Measurements from ENCODE around the gene CCDC148.

DNA sequence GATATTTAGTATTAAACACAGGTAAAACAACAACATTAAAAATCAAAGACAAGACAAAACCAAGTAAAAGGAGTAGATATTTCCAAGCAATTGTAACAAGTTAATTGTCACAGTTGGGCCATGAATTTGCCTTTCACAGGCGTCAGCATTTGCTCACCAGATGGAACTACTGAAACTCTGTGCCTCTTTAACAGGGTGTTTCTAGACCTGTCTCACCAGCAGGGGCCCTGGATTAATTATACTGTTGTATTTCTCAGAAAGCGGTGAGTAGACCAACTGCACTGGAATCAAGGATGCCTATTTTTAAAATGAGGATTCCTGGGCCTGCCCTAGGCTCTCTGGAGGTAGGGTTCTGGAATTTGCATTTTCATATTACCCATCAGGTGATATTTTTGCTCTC, 262.3 kb downstream of the CCDC148 start:
- TF ChIP-seq, protein P1, sequence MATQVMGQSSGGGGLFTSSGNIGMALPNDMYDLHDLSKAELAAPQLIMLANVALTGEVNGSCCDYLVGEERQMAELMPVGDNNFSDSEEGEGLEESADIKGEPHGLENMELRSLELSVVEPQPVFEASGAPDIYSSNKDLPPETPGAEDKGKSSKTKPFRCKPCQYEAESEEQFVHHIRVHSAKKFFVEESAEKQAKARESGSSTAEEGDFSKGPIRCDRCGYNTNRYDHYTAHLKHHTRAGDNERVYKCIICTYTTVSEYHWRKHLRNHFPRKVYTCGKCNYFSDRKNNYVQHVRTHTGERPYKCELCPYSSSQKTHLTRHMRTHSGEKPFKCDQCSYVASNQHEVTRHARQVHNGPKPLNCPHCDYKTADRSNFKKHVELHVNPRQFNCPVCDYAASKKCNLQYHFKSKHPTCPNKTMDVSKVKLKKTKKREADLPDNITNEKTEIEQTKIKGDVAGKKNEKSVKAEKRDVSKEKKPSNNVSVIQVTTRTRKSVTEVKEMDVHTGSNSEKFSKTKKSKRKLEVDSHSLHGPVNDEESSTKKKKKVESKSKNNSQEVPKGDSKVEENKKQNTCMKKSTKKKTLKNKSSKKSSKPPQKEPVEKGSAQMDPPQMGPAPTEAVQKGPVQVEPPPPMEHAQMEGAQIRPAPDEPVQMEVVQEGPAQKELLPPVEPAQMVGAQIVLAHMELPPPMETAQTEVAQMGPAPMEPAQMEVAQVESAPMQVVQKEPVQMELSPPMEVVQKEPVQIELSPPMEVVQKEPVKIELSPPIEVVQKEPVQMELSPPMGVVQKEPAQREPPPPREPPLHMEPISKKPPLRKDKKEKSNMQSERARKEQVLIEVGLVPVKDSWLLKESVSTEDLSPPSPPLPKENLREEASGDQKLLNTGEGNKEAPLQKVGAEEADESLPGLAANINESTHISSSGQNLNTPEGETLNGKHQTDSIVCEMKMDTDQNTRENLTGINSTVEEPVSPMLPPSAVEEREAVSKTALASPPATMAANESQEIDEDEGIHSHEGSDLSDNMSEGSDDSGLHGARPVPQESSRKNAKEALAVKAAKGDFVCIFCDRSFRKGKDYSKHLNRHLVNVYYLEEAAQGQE (IDR thresholded peaks at IDR 0.05), result no peak
- TF ChIP-seq, protein P2, sequence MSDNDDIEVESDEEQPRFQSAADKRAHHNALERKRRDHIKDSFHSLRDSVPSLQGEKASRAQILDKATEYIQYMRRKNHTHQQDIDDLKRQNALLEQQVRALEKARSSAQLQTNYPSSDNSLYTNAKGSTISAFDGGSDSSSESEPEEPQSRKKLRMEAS (IDR thresholded peaks at IDR 0.05), result no peak
- TF ChIP-seq TAF1 (conservative IDR thresholded peaks at IDR 0.05) (no peak), RXRA (IDR thresholded peaks at IDR 0.05) (no peak), HNF4A (conservative IDR thresholded peaks at IDR 0.05) (no peak), RAD21 (IDR thresholded peaks at IDR 0.05) (no peak), GABPA (IDR thresholded peaks at IDR 0.05 in 1 of 2, conservative IDR thresholded peaks at IDR 0.05 in 1 of 2) (no peak), SP1 (IDR thresholded peaks at IDR 0.05) (no peak), EGR1 (IDR thresholded peaks at IDR 0.05; ENCODE audit: low read depth in 2 of 2) (no peak), JUND (IDR thresholded peaks at IDR 0.05) (no peak), YY1 (IDR thresholded peaks at IDR 0.05) (no peak)
- TF ChIP-seq, protein P3, sequence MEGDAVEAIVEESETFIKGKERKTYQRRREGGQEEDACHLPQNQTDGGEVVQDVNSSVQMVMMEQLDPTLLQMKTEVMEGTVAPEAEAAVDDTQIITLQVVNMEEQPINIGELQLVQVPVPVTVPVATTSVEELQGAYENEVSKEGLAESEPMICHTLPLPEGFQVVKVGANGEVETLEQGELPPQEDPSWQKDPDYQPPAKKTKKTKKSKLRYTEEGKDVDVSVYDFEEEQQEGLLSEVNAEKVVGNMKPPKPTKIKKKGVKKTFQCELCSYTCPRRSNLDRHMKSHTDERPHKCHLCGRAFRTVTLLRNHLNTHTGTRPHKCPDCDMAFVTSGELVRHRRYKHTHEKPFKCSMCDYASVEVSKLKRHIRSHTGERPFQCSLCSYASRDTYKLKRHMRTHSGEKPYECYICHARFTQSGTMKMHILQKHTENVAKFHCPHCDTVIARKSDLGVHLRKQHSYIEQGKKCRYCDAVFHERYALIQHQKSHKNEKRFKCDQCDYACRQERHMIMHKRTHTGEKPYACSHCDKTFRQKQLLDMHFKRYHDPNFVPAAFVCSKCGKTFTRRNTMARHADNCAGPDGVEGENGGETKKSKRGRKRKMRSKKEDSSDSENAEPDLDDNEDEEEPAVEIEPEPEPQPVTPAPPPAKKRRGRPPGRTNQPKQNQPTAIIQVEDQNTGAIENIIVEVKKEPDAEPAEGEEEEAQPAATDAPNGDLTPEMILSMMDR (IDR thresholded peaks at IDR 0.05; ENCODE audit: low read depth, low read length, missing input control), result no peak
- TF ChIP-seq, protein P4, sequence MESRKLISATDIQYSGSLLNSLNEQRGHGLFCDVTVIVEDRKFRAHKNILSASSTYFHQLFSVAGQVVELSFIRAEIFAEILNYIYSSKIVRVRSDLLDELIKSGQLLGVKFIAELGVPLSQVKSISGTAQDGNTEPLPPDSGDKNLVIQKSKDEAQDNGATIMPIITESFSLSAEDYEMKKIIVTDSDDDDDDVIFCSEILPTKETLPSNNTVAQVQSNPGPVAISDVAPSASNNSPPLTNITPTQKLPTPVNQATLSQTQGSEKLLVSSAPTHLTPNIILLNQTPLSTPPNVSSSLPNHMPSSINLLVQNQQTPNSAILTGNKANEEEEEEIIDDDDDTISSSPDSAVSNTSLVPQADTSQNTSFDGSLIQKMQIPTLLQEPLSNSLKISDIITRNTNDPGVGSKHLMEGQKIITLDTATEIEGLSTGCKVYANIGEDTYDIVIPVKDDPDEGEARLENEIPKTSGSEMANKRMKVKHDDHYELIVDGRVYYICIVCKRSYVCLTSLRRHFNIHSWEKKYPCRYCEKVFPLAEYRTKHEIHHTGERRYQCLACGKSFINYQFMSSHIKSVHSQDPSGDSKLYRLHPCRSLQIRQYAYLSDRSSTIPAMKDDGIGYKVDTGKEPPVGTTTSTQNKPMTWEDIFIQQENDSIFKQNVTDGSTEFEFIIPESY (IDR thresholded peaks at IDR 0.05), result no peak
- TF ChIP-seq, protein P5, sequence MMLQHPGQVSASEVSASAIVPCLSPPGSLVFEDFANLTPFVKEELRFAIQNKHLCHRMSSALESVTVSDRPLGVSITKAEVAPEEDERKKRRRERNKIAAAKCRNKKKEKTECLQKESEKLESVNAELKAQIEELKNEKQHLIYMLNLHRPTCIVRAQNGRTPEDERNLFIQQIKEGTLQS (IDR thresholded peaks at IDR 0.05), result no peak
